ENCODE results near the gene MSX1. TPM values are rescaled to one million over a fixed set of nuclear protein-coding genes. Genes with fewer than 3 reads are reported as not detected.
A peak's percentile ranks its signal among the peaks of the same experiment; 100 is the strongest.

MSX1 gene
- total RNA-seq, 2 donors from 2014 or later, result 11.0 to 24.6 TPM

DNA sequence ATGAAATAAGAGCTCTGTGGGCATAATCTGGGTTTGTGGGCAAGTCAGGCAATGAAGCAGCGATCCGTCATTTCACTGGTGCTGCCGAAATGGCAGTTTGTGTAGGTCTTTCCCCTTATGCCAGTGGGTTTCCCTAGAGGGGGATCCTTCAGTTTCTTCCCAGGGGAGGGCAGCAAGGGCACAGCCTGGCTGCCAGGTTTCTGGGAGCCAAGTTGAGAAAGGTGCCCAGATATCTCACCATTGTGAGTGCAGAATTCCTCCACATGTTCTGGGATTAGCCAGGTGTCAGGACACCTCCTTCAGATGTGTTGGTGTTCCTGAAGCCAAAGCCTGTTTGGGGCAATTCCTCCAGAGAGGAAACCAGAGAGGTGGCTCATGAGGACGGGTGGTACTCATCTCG, 28.0 kb downstream of the MSX1 start:
- no peak overlapping the region for H3K27ac ChIP-seq
- TF ChIP-seq, protein P1, sequence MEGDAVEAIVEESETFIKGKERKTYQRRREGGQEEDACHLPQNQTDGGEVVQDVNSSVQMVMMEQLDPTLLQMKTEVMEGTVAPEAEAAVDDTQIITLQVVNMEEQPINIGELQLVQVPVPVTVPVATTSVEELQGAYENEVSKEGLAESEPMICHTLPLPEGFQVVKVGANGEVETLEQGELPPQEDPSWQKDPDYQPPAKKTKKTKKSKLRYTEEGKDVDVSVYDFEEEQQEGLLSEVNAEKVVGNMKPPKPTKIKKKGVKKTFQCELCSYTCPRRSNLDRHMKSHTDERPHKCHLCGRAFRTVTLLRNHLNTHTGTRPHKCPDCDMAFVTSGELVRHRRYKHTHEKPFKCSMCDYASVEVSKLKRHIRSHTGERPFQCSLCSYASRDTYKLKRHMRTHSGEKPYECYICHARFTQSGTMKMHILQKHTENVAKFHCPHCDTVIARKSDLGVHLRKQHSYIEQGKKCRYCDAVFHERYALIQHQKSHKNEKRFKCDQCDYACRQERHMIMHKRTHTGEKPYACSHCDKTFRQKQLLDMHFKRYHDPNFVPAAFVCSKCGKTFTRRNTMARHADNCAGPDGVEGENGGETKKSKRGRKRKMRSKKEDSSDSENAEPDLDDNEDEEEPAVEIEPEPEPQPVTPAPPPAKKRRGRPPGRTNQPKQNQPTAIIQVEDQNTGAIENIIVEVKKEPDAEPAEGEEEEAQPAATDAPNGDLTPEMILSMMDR (IDR thresholded peaks at IDR 0.05), result no peak
- H3K9me3 ChIP-seq, result no peaks in the 10 kb centered on the region
- H3K4me3 ChIP-seq, result no peak overlapping the region
- no peaks in the 10 kb centered on the region for H3K36me3 ChIP-seq
- no peaks in the 10 kb centered on the region for H3K27me3 ChIP-seq (replicated peaks; ENCODE audit: insufficient read depth)
- DNase-seq (ENCODE audit: low spot score) (no peak), ATAC-seq (ENCODE audit: insufficient number of reproducible peaks, low FRiP score, low read depth) (no peak)
- H3K4me1 ChIP-seq (ENCODE audit: control insufficient read depth in 1 of 2, low read depth in 2 of 2), result peaks cover 5 to 10% of the 10 kb centered on the region in 2 donors

DNA sequence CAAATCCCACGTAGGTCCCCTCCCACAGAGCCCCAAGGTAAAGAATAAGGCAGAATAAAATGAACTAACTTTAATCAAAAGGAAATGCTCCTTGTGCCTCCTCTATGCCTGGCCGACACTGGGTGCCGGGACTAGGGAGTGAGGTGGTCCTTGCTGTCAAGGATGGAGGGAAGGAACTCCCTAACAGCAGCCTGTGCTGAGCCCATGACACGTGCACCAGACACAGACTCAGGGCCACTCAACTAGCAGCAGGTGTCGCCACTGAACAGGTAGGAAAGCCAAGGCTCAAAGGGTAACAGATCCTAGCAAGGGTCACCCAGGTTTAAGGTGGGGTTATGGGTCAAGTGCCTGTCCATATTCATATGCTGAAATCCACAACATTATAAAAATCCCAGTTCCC, 29.2 kb downstream of the MSX1 start:
- ATAC-seq (ENCODE audit: insufficient number of reproducible peaks, low FRiP score, low read depth) (no peak), DNase-seq (ENCODE audit: low spot score) (no peak)
- no peak overlapping the region for H3K27ac ChIP-seq
- no peak overlapping the region for H3K4me3 ChIP-seq
- H3K27me3 ChIP-seq (replicated peaks; ENCODE audit: insufficient read depth), result no peaks in the 10 kb centered on the region
- TF ChIP-seq, protein P1 (IDR thresholded peaks at IDR 0.05), result no peak
- H3K9me3 ChIP-seq, result no peaks in the 10 kb centered on the region
- peaks cover 5 to 13% of the 10 kb centered on the region in 2 donors for H3K4me1 ChIP-seq (ENCODE audit: control insufficient read depth in 1 of 2, low read depth in 2 of 2)
- H3K36me3 ChIP-seq, result no peaks in the 10 kb centered on the region

DNA sequence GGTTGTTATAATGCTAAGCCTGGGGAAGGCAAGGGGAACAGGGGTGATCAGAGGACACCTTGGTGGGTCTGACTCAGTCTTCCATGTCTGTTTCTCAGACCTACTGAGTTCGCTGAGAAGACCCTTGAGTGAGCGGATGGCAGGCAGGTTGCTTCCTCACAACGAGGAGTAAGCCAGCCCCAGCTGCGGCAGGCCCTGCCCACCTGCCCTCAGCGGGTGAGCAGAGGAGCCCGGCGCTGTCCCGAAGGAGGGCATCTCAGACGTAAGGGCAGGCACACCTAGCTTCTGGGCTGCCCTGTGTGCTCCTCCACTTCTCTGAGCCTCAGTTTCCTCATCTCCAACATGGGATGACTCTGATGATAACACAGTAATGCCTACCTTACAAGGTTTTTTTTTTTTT, 30.3 kb downstream of the MSX1 start:
- H3K9me3 ChIP-seq, result no peaks in the 10 kb centered on the region
- H3K4me1 ChIP-seq (ENCODE audit: control insufficient read depth in 1 of 2, low read depth in 2 of 2), result peaks cover 5 to 14% of the 10 kb centered on the region in 2 donors
- ATAC-seq (ENCODE audit: insufficient number of reproducible peaks, low FRiP score, low read depth) (no peak), DNase-seq (ENCODE audit: low spot score) (no peak)
- no peak overlapping the region for H3K4me3 ChIP-seq
- H3K27ac ChIP-seq, result no peak overlapping the region
- no peaks in the 10 kb centered on the region for H3K36me3 ChIP-seq
- H3K27me3 ChIP-seq (replicated peaks; ENCODE audit: insufficient read depth), result no peaks in the 10 kb centered on the region
- TF ChIP-seq, protein P1 (IDR thresholded peaks at IDR 0.05), result no peak

DNA sequence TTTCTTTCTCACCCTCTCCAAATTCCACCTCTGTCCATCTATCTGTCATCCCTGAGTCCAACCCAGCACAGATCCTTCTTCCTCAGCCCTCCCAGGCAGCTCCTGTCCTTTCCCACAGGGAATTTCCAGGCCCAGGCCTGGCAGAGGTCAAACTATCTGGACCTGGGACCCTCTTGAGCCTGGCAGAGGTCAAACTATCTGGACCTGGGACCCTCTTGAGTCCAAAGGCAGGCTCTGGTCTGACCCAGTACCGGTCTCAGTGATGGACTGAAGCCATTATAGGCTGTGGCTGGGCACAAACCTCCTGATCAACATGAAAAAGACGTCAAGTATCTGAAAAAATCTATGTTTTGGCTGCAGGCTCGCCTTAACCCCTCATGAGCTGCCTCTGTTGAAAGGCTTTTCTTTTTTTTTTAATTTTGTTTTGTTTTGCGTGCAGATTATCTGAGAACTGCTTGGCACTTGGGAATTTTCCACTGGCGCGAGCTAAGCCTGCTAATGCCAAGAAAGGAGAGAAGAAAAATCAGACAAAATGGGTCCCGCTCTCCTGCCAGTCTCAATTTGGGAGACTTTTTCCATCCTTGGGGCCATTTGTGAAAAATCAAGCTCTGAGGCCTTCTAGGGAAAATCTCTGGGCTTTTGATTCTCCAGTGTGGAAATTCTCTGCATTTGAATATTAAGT, 31.2 kb downstream of the MSX1 start:
- Histone ChIP-seq H3K4me3 (peak overlapping the region; percentile 43), H3K36me3 (no peaks in the 10 kb centered on the region), H3K27ac (no peak overlapping the region), H3K4me1 (ENCODE audit: control insufficient read depth in 1 of 2, low read depth in 2 of 2) (peaks cover 5 to 14% of the 10 kb centered on the region in 2 donors), H3K27me3 (replicated peaks; ENCODE audit: insufficient read depth) (no peaks in the 10 kb centered on the region), H3K9me3 (no peaks in the 10 kb centered on the region)
- DNase-seq (ENCODE audit: low spot score) (no peak), ATAC-seq (ENCODE audit: insufficient number of reproducible peaks, low FRiP score, low read depth) (no peak)
- TF ChIP-seq, protein P1 (IDR thresholded peaks at IDR 0.05), result no peak

DNA sequence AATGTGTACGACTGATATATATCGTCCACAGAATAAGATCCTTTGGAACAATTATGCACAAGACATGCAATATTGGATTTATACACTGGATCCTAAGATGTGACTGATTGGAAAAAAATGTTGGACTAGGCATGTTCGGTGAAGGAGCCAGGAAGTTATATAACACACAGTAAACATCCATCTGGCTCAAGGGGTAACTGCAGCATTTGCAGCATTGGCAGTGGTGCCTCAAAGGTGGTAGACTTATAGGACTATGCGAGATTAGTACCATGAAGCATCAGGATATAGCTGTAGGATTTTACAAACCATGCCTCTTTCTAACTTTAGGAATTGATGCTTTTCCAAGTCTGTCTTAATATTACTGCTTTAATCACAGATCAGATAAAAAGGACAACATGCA, 34.3 kb downstream of the MSX1 start:
- TF ChIP-seq, protein P1 (IDR thresholded peaks at IDR 0.05), result no peak
- H3K9me3 ChIP-seq, result no peaks in the 10 kb centered on the region
- DNase-seq (ENCODE audit: low spot score), result no peak

More for the DNA sequence above, 34.3 kb downstream of the MSX1 start:
- no peaks in the 10 kb centered on the region for H3K36me3 ChIP-seq
- no peak for ATAC-seq (ENCODE audit: insufficient number of reproducible peaks, low FRiP score, low read depth)
- H3K4me1 ChIP-seq (ENCODE audit: control insufficient read depth in 1 of 2, low read depth in 2 of 2), result peaks cover 5 to 14% of the 10 kb centered on the region in 2 donors
- H3K27me3 ChIP-seq (replicated peaks; ENCODE audit: insufficient read depth), result no peaks in the 10 kb centered on the region
- no peak overlapping the region for H3K27ac ChIP-seq
- no peak overlapping the region for H3K4me3 ChIP-seq

All from thoracic aorta (tissue), 2 donors.